GM12878 (cell line): Measurements from ENCODE around the gene GPBAR1. TPM values are rescaled to one million over a fixed set of nuclear protein-coding genes. Genes with fewer than 3 reads are reported as not detected.

Experiments
- CBFB ChIP-seq: IDR thresholded peaks from 2 replicates; pipeline ENCODE4 v1.6.1; 2016; ENCODE audit warnings: antibody characterized with exemption, low read depth
- TCF7 ChIP-seq: IDR thresholded peaks from 2 replicates; pipeline ENCODE4 v1.6.1; 2014; ENCODE audit warnings: antibody characterized with exemption, borderline replicate concordance
- ZBED1 ChIP-seq: IDR thresholded peaks from 2 replicates; pipeline ENCODE4 v1.6.1; 2016; ENCODE audit warnings: borderline replicate concordance
- ZNF384 ChIP-seq: IDR thresholded peaks from 2 replicates; pipeline ENCODE4 v1.6.1; 2012; ENCODE audit warnings: low read depth, mild to moderate bottlenecking, low read length, improper control_type of control experiment, borderline replicate concordance
- polyA plus RNA-seq, 11 experiments: library from polyadenylated mRNA; depleted of rRNA in 4 of 11; unstranded in 6 of 11; stranded (reverse) in 5 of 11; fragments of >200 nt; fragmentation: Nextera tagmentation in 4 of 11; fragmentation: Illumina TruSeq in 1 of 11; extraction: Ambion mirVana in 4 of 11; extraction: Trizol in 1 of 11; gene quantifications; 1 replicate in 1 of 11; 2 replicates in 10 of 11; pipeline versions ENCODE4 v1.2.1 to v1.2.3, GENCODE V29; 2011 to 2016; ENCODE audit warnings: inconsistent platforms in 2 of 11, missing spikeins in 2 of 11, low read depth in 1 of 11
- total RNA-seq, 4 experiments: library from RNA; depleted of rRNA in 3 of 4; stranded (reverse); fragments of >200 nt in 3 of 4; fragmentation: Illumina TruSeq in 1 of 4; extraction: Trizol in 1 of 4; gene quantifications; 2 replicates each; pipeline versions ENCODE4 v1.2.1 to v1.2.3, GENCODE V29; 2013 to 2021
- TF ChIP-seq, protein P1 (sequence below): IDR thresholded peaks from 2 replicates; pipeline ENCODE4 v1.6.1; 2011; ENCODE audit warnings: borderline replicate concordance, low read depth, mild to moderate bottlenecking, moderate library complexity, low read length; ENCODE audit not compliant: insufficient read depth, poor library complexity, severe bottlenecking
- TF ChIP-seq, protein P2 (sequence below): fragments of 450-650 bp; IDR thresholded peaks from 2 replicates; pipeline ENCODE4 v1.6.1; 2017; ENCODE audit warnings: mild to moderate bottlenecking, moderate library complexity

GPBAR1 gene
- total and polyA plus RNA-seq, 10 of the 15 experiments (the other 5 are each of a cell fraction or from before 2014, with no cell fraction given): 0.03 to 0.36 (median 0.11) TPM; not detected in 3

DNA sequence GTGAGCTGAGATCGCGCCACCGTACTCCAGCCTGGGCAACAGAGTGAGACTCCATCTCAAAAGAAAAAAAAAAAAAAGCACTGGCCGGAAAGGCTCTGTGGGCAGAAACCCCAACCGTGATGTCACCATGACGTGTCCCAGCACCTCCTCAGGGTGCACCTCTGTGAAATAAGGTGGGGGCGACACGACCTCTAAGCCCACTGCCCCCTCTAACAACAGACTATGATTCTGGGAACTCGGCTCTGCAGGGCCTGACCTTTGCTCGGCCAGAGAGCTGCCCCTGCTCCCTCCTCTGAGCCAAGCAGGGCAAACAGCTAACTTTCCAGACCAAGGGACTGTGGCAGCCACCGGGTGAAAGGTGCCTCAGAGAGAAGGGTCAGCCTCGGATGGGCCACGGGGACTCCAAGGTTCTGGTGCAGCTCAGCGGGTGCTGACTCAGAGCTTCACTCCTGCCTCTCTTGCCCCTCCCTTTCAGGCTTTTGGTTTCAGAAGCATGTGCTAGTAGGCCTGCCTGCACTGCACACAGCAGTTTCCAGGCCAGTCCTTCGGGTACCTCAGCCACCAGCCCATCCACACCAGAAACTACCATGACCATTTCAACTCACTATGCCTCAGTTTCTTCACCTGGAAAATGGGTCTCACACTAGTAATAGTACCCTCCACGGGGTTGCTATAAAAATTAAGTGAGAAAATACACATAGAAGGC, 23.4 kb downstream of the GPBAR1 start (continued):
- TF ChIP-seq, protein P1, sequence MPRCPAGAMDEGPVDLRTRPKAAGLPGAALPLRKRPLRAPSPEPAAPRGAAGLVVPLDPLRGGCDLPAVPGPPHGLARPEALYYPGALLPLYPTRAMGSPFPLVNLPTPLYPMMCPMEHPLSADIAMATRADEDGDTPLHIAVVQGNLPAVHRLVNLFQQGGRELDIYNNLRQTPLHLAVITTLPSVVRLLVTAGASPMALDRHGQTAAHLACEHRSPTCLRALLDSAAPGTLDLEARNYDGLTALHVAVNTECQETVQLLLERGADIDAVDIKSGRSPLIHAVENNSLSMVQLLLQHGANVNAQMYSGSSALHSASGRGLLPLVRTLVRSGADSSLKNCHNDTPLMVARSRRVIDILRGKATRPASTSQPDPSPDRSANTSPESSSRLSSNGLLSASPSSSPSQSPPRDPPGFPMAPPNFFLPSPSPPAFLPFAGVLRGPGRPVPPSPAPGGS: no peak
- no peak for TF ChIP-seq ZBED1
- TF ChIP-seq ZNF384: peak; percentile 47; the same call in 1 of the 2 replicates
- TF ChIP-seq TCF7: no peak
- TF ChIP-seq, protein P2, sequence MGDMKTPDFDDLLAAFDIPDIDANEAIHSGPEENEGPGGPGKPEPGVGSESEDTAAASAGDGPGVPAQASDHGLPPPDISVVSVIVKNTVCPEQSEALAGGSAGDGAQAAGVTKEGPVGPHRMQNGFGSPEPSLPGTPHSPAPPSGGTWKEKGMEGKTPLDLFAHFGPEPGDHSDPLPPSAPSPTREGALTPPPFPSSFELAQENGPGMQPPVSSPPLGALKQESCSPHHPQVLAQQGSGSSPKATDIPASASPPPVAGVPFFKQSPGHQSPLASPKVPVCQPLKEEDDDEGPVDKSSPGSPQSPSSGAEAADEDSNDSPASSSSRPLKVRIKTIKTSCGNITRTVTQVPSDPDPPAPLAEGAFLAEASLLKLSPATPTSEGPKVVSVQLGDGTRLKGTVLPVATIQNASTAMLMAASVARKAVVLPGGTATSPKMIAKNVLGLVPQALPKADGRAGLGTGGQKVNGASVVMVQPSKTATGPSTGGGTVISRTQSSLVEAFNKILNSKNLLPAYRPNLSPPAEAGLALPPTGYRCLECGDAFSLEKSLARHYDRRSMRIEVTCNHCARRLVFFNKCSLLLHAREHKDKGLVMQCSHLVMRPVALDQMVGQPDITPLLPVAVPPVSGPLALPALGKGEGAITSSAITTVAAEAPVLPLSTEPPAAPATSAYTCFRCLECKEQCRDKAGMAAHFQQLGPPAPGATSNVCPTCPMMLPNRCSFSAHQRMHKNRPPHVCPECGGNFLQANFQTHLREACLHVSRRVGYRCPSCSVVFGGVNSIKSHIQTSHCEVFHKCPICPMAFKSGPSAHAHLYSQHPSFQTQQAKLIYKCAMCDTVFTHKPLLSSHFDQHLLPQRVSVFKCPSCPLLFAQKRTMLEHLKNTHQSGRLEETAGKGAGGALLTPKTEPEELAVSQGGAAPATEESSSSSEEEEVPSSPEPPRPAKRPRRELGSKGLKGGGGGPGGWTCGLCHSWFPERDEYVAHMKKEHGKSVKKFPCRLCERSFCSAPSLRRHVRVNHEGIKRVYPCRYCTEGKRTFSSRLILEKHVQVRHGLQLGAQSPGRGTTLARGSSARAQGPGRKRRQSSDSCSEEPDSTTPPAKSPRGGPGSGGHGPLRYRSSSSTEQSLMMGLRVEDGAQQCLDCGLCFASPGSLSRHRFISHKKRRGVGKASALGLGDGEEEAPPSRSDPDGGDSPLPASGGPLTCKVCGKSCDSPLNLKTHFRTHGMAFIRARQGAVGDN: peak; percentile 60
- no peak for TF ChIP-seq CBFB
